HEK293T (cell line): ENCODE results near the gene ALCAM.

Experiments
- BHLHE40 ChIP-seq: fragments of 450-650 bp; IDR thresholded peaks from 2 replicates; pipeline ENCODE4 v1.6.1; 2016; ENCODE audit warnings: mild to moderate bottlenecking, moderate library complexity, borderline replicate concordance
- FOXA1 ChIP-seq: fragments of 450-650 bp; IDR thresholded peaks from 2 replicates; pipeline ENCODE4 v1.6.1; 2016; ENCODE audit warnings: mild to moderate bottlenecking
- NFRKB ChIP-seq: fragments of 450-650 bp; IDR thresholded peaks from 2 replicates; pipeline ENCODE4 v1.6.1; 2016; ENCODE audit warnings: mild to moderate bottlenecking, moderate library complexity
- SP1 ChIP-seq: fragments of 450-650 bp; IDR thresholded peaks from 2 replicates; pipeline ENCODE4 v1.6.1; 2017
- TARDBP ChIP-seq: fragments of 450-650 bp; IDR thresholded peaks from 2 replicates; pipeline ENCODE4 v1.6.1; 2016

GRCh38 chr3:105529456-105529855 lies 162.7 kb downstream of the ALCAM start:
- TF ChIP-seq TARDBP (no peak), FOXA1 (no peak), SP1 (no peak), BHLHE40 (no peak), NFRKB (no peak)
